ENCODE results near the gene RAB3C. TPM values are rescaled to one million over a fixed set of nuclear protein-coding genes. Genes with fewer than 3 reads are reported as not detected.

The RAB3C gene
- total RNA-seq, 1 donor from 2014 or later = 0.45 TPM

DNA sequence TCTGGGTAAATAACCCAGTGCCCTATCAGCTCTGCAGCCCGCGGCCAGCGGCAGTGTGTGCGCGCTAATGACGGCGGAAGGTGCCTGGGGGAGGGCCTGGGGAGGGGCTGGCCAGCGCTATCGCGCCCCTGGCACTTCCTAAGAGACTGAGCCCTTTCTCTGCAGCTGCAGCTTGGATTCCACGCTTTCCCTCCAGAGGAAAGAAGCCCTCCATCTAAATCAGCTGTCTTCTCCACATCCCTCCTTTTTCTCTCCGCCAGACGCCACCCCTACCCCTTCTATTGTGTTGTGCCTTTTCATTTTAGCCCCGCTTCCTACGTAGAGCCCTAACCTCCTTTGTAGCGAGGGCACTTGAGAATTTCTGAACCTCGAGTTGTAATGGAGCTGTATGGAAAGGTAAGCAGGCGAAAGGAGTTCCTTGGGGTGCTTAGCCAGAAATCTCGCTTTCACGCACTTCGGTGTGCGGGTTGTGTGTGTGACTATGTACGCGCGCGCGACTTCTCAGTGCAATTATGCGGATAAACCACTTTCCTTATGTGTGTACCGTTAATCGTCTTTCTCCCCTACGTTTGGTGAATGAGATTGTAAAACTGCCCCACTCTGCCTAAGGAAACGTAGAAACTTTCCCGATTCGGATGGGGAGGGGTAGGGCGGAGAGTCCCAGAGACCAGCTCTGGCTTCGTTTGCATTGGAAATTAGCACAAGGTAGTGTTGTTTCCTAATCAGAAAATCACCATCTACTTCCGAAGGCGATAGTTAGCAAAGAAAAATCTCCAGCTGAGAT, 664 bp upstream of the RAB3C start:
- H3K4me3 ChIP-seq (ENCODE audit: insufficient read depth, low read depth, low read length) = peak overlapping the region; percentile 67
- H3K27me3 ChIP-seq (ENCODE audit: insufficient read depth, low read length) = peaks cover 12% of the 10 kb centered on the region
- H3K4me2 ChIP-seq (ENCODE audit: low read length) = peak overlapping the region; percentile 98
- no peak overlapping the region for H3K27ac Mint-ChIP-seq (ENCODE audit: unreplicated experiment)
- TF ChIP-seq, protein P1, sequence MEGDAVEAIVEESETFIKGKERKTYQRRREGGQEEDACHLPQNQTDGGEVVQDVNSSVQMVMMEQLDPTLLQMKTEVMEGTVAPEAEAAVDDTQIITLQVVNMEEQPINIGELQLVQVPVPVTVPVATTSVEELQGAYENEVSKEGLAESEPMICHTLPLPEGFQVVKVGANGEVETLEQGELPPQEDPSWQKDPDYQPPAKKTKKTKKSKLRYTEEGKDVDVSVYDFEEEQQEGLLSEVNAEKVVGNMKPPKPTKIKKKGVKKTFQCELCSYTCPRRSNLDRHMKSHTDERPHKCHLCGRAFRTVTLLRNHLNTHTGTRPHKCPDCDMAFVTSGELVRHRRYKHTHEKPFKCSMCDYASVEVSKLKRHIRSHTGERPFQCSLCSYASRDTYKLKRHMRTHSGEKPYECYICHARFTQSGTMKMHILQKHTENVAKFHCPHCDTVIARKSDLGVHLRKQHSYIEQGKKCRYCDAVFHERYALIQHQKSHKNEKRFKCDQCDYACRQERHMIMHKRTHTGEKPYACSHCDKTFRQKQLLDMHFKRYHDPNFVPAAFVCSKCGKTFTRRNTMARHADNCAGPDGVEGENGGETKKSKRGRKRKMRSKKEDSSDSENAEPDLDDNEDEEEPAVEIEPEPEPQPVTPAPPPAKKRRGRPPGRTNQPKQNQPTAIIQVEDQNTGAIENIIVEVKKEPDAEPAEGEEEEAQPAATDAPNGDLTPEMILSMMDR (IDR thresholded peaks at IDR 0.05; ENCODE audit: insufficient read depth, low read depth, low read length) = no peak
- TF ChIP-seq EZH2 (IDR thresholded peaks at IDR 0.05; ENCODE audit: insufficient read depth, low read length) = no peak
- H3K4me1 Mint-ChIP-seq (ENCODE audit: low read depth, unreplicated experiment) = no peaks in the 10 kb centered on the region
- no peaks in the 10 kb centered on the region for H3K9me3 ChIP-seq (ENCODE audit: insufficient read depth, low read depth, low read length)
- no peaks in the 10 kb centered on the region for H3K9me3 Mint-ChIP-seq (ENCODE audit: unreplicated experiment)
- no peaks in the 10 kb centered on the region for H3K79me2 ChIP-seq (ENCODE audit: insufficient read depth, low read length)
- no peaks in the 10 kb centered on the region for H3K36me3 ChIP-seq (ENCODE audit: insufficient read depth, low read length)
- DNase-seq (ENCODE audit: low read depth) (peak; percentile 1), FAIRE-seq (no peak)
- H3K36me3 Mint-ChIP-seq (ENCODE audit: low read depth, unreplicated experiment) = no peaks in the 10 kb centered on the region
- no peaks in the 10 kb centered on the region for H4K20me1 ChIP-seq (ENCODE audit: insufficient read depth, low read length)
- peak overlapping the region; percentile 80 for H2AFZ ChIP-seq (ENCODE audit: low read depth, low read length)
- H3K4me1 ChIP-seq (ENCODE audit: insufficient read depth, low read length) = peaks cover 9% of the 10 kb centered on the region
- H3K9ac ChIP-seq (ENCODE audit: low read length) = peak overlapping the region; percentile 32
- peak overlapping the region; percentile 96 for H3K4me3 Mint-ChIP-seq (ENCODE audit: unreplicated experiment)
- peaks cover 24% of the 10 kb centered on the region for H3K27me3 Mint-ChIP-seq (ENCODE audit: low read depth, unreplicated experiment)
- H3K27ac ChIP-seq (ENCODE audit: low read depth, low read length) = no peak overlapping the region

DNA sequence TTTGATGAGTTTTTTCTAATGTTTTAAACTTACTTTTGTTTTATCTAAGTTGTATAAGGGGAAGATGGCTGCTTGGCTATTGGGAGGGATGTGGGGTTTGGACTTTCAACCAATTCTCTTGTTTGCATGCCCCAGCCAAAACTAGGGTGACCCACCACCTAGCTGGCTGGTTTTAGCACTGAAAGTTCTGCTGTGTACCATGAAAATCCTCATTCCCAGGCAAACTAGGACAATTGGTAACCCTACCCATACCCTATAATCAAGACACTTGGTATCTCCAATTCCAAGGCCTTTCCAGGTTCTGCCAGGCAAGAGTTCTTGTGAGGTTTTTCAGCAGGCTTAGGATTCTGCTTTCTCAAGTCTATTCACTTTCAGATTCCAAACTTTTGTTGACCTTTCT, 13.1 kb downstream of the RAB3C start:
- Histone ChIP-seq H3K27ac (ENCODE audit: low read depth, low read length) (no peak overlapping the region), H3K9ac (ENCODE audit: low read length) (no peak overlapping the region), H3K79me2 (ENCODE audit: insufficient read depth, low read length) (no peaks in the 10 kb centered on the region), H3K36me3 (ENCODE audit: insufficient read depth, low read length) (no peaks in the 10 kb centered on the region), H2AFZ (ENCODE audit: low read depth, low read length) (no peak overlapping the region), H3K27me3 (ENCODE audit: insufficient read depth, low read length) (no peaks in the 10 kb centered on the region), H3K4me3 (ENCODE audit: insufficient read depth, low read depth, low read length) (no peak overlapping the region), H3K9me3 (ENCODE audit: insufficient read depth, low read depth, low read length) (no peaks in the 10 kb centered on the region), H4K20me1 (ENCODE audit: insufficient read depth, low read length) (no peaks in the 10 kb centered on the region), H3K4me1 (ENCODE audit: insufficient read depth, low read length) (no peaks in the 10 kb centered on the region), H3K4me2 (ENCODE audit: low read length) (no peak overlapping the region)
- FAIRE-seq (no peak), DNase-seq (ENCODE audit: low read depth) (no peak)
- Mint-ChIP-seq H3K36me3 (ENCODE audit: low read depth, unreplicated experiment) (no peaks in the 10 kb centered on the region), H3K4me1 (ENCODE audit: low read depth, unreplicated experiment) (no peaks in the 10 kb centered on the region), H3K27ac (ENCODE audit: unreplicated experiment) (no peak overlapping the region), H3K4me3 (ENCODE audit: unreplicated experiment) (no peak overlapping the region), H3K9me3 (ENCODE audit: unreplicated experiment) (no peaks in the 10 kb centered on the region), H3K27me3 (ENCODE audit: low read depth, unreplicated experiment) (no peaks in the 10 kb centered on the region)
- TF ChIP-seq EZH2 (IDR thresholded peaks at IDR 0.05; ENCODE audit: insufficient read depth, low read length) = no peak
- TF ChIP-seq, protein P1 (IDR thresholded peaks at IDR 0.05; ENCODE audit: insufficient read depth, low read depth, low read length) = no peak

DNA sequence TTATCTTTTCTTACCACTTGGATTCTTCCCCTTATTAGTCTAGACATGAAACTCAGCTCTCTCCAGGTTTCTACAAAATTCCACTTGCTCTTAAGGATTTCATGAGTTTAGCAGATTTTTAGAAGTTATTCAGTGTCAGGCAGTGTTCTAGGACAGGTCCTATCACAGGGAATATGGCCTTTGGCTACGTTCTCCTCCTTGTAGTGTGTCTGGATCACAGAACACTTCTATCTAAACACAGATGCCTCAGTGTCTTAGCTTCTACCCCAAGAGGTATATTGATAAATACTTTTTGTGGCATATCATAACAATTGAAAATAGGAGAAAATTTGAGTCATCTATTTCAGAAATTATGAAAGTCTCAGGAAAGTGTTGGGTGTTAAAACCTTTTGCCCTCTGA, 15.6 kb downstream of the RAB3C start:
- H3K4me2 ChIP-seq (ENCODE audit: low read length) = no peak overlapping the region
- no peaks in the 10 kb centered on the region for H3K9me3 ChIP-seq (ENCODE audit: insufficient read depth, low read depth, low read length)
- H3K27me3 ChIP-seq (ENCODE audit: insufficient read depth, low read length) = no peaks in the 10 kb centered on the region
- Mint-ChIP-seq H3K4me3 (ENCODE audit: unreplicated experiment) (no peak overlapping the region), H3K27ac (ENCODE audit: unreplicated experiment) (no peak overlapping the region), H3K27me3 (ENCODE audit: low read depth, unreplicated experiment) (no peaks in the 10 kb centered on the region), H3K36me3 (ENCODE audit: low read depth, unreplicated experiment) (no peaks in the 10 kb centered on the region), H3K4me1 (ENCODE audit: low read depth, unreplicated experiment) (no peaks in the 10 kb centered on the region), H3K9me3 (ENCODE audit: unreplicated experiment) (peaks cover 4% of the 10 kb centered on the region)
- H3K4me3 ChIP-seq (ENCODE audit: insufficient read depth, low read depth, low read length) = no peak overlapping the region
- no peaks in the 10 kb centered on the region for H3K36me3 ChIP-seq (ENCODE audit: insufficient read depth, low read length)
- H3K79me2 ChIP-seq (ENCODE audit: insufficient read depth, low read length) = no peaks in the 10 kb centered on the region
- TF ChIP-seq, protein P1 (IDR thresholded peaks at IDR 0.05; ENCODE audit: insufficient read depth, low read depth, low read length) = no peak
- no peak for TF ChIP-seq EZH2 (IDR thresholded peaks at IDR 0.05; ENCODE audit: insufficient read depth, low read length)
- H3K9ac ChIP-seq (ENCODE audit: low read length) = no peak overlapping the region
- no peaks in the 10 kb centered on the region for H3K4me1 ChIP-seq (ENCODE audit: insufficient read depth, low read length)
- no peak overlapping the region for H2AFZ ChIP-seq (ENCODE audit: low read depth, low read length)
- FAIRE-seq (no peak), DNase-seq (ENCODE audit: low read depth) (no peak)
- no peak overlapping the region for H3K27ac ChIP-seq (ENCODE audit: low read depth, low read length)
- no peaks in the 10 kb centered on the region for H4K20me1 ChIP-seq (ENCODE audit: insufficient read depth, low read length)
